HG03064 (cell line): Measurements from ENCODE around the gene NOS2.
"Not testable (repeated sequence)": the region's sequence is repeated elsewhere in the genome, so short reads cannot be mapped to it uniquely, and the experiment has no call there.

Experiments
- ATAC-seq: cut with Tn5 transposase; IDR thresholded peaks from one replicate; pipeline ENCODE4 v1.9.1; 2021; ENCODE audit warnings: low read depth; ENCODE audit not compliant: unreplicated experiment

Gene NOS2

DNA sequence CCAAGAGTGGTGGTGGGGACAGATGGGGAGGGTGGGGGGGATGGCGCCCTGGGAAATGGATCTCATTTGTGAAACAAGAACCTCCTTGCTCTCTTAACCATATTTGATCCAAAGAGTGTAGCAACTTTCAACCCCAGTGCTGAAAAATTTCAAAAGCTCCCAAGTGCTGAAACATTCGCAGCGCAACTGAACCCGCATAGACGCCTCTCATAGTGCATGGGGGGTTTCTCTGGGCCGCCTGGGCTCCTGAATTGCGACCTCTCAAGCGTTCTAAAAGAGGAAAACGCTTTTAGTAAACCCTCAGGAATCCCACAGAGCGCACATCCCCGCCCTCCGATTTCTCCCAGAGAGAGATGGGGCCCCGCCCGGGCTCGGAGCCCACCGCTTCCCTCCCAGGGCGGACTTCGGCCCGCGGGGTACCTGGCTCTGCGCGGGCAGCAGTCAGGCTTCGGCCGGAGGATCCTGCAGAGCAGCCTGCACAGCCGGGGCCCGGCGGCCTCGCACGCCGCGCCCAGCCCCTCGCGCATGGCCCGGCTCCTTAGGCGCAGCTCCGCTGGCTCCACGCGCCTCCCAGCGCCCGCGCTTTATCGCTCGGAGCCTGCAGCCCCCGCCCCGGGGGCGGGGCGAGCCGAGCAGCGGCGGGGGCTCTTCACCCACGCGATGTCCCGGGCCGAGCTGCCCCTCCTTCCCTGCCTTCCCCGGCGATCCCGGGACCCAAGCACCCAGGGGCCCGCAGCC is 7.0 kb downstream of the NOS2 start:
- ATAC-seq: no peak

DNA sequence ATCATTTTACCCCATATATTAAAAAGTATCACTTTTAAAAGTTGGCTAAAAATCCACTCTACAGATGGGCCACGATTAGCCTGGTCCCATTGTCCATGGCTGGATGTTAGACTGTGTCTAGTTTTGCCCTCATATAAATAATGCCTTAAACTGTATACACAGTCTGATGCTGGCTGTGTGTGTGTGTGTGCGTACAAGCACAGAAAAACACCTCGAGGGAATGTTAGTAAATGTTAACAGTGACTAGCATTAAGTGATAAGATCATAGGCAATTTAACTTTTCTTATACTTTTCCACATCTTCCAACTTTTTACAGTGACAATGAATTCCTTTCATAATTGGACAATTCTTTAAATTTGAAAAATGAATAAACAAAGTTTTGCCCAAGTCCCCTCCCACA is 8.2 kb downstream of the NOS2 start:
- ATAC-seq: no peak

DNA sequence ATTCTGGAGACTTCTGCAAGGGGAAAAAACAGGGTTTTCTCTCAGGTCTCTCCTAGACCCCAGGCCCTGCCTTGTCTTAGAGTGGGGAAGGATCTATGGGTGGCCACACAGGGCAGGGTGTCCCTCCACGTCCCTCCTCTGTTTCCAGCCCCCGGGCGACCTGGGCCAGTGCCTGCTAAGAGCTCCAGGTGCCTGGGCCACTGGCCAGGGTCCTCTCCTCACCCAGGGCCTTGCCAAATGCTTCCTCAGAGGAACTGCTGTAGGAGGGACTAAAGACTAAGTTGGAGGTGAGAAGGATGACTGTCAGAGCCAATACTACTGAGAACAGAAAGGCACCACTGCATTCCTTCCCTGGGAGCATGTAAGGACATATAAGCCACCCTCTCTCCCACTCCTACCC is 11.4 kb downstream of the NOS2 start:
- ATAC-seq: no peak

DNA sequence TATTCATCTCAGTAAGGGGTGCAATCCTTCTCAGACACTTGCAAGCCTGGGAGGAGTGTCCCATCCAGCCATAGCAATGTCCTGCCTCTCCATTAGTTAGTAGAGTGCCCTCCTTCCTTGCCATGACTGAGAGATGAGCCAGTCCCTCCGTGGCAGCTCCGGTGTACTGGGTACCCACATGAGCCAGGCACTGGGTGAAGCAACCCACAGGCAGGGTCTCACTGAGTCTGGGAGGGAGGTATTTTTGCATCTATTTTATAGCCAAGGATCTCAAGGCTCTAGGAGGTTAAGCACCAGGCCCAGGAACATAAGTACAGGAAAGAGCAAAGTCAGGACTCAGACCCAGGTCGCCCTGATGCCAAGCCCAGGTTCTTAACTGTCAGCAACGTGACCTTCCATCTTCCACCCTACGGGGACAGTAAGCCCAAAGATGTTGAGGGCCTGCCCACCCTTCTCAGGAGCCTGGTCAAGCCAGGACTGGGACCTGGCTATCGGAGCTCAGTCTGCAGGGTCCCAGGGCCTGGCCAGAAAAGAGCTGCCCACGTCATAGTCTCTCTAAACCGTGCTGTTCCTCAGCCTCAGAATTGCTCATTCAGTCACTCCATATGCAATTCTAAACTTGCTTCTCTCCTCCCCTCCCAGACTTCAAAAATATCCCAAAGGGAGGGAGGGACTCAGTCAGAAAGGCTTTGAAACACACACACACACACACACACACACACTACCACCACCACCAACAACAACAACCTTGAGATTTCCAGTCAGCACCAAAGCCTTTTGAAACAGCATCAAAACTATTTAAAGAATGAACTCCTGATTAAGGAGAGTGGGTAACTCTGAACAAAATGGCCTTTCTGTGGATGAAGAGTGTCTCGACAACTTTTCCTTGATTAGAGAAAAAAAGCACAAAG is 16.6 kb downstream of the NOS2 start:
- ATAC-seq: no peak

DNA sequence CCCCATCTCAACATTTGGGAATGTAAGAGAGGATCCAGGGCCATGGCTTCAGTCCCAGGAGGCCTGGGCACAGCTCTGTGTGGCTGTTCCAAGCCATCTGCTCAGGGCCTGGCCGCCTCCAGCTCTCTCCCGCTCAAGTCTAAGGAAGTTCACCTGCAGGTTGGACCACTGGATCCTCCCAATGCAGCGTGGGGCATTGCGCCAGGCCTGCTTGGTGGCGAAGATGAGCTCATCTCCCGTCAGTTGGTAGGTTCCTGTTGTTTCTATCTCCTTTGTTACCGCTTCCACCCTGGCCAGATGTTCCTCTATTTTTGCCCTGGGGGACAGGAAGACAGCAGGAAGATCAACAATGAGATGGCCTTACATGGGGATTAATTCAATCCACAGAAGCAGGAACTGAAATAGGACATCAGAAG is 17.5 kb downstream of the NOS2 start:
- no peak for ATAC-seq

DNA sequence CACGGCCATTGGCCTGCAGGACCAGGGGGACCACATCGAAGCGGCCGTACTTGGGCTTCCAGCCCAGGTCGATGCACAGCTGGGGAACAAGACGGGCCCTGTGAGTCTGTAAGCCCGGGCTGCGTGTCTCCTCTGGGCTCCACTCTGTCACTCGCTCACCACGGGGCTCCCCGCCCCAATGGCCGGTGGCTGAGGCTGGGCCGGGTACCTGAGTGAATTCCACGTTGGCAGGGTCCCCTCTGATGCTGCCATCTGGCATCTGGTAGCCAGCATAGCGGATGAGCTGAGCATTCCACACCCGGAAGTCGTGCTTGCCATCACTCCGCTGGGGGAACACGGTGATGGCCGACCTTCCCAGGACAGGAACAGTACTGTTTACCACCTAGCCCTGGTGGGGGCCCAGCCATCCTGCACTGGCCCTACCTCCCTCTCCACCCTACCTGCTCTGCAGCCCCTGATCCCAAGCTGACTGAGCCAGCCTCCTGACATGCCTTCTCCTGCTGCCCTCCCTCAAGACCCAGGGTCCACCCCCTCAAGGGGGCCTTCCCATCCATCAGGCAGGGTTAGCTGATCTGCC is 19.4 kb downstream of the NOS2 start:
- no peak for ATAC-seq

DNA sequence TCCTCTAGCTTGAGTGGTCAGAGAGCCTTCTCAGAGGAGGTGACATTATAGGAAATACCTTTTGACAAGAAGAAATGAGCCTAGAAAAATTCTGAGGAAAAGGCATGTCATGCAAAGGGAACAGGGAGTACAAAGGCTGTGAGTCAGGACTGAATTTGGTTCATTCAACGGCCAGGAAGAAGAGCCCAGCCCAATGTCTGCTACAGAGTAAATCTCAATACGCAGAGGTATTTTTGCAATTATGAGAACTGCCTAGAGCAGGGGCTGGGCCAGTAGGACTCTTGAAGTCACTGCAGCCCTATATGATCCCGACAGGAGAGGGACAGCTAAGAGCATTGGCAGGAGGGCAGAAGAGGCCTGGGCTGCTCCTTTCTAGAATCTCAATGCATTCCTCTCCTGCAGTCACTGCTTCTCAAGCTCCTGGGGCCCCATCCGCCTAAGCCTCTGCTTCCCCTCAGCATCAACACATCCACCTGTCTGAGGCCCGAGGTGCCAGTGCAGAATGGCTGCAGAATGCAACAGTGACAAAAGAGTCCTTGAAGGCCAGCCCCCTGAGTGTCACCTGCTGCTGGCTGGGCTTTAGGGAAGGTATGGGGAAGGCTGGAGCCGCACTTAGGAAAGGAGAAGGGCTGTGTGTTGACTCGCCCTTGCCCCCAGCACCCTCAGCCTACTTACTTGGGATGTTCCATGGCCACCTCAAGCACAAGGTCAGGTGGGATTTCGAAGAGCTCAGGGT is 20.1 kb downstream of the NOS2 start:
- ATAC-seq: no peak

DNA sequence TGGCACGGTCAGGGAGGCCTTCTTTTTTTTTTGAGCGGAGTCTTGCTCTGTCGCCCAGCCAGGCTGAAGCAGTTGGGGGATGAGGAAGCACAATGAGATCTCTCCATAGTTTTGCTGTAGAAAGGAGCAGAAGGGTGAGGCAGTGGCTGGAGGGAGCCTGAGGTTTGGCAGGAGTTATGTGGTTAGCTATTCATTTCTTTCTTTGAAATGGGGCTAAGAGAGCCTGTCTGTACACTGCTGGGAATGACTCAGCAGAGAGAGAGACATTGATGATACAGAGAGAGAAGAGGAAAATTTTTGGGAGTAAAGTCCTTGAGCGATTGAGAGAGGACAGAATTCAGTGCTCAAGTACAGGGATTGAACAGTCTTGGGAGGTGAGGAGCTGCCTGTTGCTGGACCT is 22.1 kb downstream of the NOS2 start:
- ATAC-seq: no peak

DNA sequence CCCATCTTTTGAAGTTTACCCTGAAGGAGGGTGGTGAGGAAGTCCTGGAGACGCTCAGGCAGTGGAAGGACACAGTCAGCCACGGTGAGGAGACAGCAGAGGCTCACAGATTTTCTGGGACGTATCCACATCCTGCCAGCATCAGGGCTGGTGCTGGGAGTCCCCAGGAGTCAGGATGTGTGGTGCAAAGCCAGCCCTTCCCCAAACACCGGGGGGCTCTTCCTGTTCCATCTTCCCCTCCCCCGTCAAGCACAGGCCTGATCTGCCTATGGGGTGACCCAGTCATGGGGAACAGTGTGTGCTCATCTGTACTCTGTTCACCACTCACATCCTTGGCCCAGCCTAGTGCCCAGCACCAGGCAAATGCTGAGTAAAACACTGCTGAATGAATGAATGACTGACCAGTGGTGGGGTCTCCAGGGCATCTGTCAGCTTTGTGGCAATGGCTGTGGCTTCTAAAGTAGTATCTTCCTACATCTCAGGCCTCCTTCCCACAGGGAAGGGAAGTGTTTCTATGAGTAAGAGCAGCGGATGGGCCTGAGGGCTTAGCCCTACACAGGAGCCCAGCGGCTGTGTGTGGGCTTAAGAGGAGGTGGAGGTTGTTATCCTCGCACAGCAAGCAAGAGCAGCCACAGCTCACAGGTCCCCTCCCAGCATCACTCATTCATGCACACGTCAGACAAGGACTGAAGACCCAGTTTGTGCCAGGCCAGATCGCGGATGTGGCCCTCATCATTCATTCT is 23.3 kb downstream of the NOS2 start:
- ATAC-seq: no peak

DNA sequence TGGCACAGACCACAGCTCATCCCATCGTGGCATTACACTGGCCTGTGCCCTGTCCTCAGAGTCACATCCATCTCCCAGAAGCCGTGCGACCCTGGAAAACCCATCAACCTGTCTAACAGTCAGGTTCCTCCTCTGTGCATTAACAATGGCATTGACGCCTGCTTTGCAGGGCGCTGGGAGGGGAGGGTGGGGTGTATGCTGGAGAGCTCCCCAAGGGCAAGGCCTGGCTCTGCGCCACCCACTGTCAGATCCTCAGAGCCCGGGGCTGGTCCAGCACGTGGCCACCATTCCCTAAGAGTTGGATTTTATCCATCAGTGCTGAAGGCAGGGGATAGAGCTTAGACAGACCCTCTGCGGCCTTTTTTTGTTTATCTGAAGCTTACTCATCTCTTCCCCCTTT is 28.7 kb downstream of the NOS2 start:
- no peak for ATAC-seq

DNA sequence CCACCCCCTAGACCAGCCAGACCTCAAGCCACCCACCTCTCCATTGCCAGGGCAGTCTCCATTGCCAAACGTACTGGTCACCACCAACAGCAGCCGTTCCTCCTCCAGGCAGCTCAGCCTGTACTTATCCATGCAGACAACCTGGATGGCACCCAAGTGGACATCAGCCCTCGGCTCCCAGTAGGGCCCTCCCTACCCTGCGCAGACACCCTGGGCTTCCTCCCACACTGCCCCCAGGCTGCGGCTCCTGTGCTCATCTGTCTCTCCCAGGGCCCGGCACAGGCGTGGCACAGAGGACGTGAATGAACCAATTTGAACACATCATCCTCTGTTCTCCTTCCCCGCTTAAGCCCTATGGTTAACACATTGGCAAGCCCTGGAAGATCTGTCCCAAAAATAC is 29.5 kb downstream of the NOS2 start:
- ATAC-seq: no peak

DNA sequence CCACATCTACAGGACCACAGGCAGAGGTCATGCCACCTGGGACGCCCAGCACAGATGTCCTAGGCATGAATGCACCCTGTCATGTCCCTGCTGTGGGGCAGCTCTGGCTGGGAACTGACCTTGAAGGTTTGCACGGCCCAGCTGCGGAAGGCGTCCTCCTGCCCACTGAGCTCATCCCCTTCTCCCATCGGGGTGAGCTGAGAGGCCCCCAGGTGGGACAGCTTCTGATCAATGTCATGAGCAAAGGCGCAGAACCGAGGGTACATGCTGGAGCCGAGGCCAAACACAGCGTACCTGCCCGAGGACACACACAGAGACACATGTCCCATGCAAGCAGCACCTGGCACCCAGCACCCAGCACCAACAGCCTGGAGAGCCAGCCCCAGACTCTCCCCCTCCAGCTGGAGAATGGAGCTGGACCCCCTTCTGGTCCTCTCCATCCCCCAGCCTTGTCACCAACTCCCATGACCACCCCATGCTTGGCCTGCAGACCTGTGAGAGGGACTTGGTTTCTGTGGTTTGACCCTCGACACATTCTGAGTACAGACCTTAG is 31.4 kb downstream of the NOS2 start:
- no peak for ATAC-seq

DNA sequence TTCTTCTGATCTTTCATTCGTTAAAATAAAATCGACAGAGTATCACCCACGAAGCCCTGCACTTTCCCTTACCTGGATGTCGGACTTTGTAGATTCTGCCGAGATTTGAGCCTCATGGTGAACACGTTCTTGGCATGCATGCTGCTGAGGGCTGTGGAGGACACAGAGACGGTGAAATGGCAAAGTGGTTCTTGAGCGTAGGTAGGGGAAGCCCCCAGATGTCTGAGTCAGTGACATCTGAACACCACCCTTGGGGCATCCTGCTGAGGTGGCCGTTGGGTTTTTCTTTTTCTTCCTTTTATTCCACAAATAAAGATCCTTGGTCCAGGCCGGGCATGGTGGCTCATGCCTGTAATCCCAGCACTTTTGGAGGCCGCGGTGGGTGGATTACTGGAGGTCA is 33.9 kb downstream of the NOS2 start:
- ATAC-seq: no peak

DNA sequence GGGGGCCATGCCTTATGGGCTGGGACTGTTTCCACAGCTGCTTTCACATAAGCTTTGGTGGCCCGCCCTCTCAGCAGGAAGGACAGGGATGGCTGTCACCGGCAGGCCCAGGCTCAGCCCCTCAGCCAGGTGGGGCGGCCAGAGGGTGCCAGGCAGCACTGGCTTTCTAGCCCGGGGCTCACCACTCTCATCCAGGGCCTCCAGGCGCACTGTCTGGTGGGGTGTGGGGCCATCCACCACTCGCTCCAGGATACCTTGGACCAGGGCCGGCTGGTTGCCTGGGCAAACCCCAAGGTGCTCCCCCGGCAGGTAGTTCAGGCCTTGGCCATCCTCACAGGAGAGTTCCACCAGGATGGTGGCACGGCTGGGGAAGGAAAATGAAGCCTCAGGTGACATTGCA is 35.0 kb downstream of the NOS2 start:
- ATAC-seq: no peak

DNA sequence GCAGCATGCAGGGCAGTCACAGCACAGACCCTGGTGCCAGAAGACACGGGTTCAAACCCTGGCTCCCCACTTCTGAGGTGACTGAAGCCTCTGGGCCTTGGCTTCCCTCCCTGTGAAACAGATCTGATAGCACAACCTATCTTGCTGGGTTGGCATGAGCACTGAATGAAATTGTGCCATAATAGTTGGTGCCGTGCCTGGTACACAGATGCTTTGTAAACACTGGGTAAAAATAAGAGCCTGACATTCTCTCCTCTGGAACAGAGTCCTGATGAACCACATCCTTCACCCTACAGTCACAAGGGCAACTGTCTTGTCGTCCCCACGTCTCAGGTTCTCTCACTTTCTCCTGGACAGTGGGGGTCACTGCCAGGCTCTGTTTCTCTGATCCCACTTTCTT is 35.7 kb downstream of the NOS2 start:
- ATAC-seq: no peak

DNA sequence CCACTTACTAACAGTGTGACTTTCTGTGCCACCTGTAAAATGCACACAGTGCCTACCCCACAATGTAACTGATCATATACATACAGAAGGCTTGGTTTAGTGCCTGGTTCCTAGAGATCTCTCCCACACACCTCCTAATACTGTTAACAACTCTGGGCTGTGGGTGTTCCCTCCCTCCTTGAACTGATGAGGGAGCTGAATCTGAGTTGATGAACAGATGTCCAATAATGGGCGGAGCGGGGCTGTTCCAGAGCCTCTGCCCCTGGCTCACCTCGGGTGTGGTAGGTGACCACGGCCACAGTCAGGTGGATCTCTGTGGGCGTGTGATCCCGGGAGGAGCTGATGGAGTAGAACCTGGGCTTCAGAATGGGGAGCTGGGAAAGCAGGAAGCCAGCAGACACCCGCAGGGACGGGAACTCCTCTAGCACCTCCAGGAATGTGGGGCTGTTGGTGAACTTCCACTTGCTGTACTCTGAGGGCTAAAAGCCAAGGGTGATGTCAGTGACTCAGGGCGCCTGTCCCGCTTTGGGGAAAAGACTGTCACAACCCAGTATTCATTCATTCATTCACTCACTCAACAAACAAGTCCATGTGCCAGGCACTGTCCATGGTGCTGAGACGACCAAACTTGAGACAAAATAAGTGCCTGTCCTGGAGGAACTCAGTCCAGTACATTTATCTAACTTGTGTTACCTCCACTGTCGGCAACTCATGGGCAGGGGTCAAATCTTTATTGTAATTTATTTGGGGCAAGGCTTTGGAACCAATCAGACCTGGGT is 37.6 kb downstream of the NOS2 start:
- ATAC-seq: no peak

DNA sequence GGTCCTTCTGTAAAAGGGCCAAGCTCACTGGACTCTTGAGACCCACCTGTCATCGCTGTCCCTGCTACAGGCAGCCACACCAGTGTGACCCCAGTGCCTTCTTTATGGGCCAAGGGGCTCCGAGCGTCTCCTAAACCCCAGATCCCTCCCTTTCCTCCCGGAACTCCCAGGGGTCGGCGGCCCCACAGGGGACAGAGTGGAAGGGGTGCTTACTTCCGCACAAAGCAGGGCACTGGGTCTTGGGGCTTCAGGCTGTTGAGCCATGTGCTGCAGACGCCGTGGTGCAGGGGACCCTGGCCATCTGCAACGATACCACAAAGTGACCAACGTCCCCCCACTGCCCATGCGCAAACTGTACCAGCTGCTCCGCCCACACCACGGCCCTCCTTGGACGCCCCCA is 39.4 kb downstream of the NOS2 start:
- not testable (repeated sequence) for ATAC-seq

DNA sequence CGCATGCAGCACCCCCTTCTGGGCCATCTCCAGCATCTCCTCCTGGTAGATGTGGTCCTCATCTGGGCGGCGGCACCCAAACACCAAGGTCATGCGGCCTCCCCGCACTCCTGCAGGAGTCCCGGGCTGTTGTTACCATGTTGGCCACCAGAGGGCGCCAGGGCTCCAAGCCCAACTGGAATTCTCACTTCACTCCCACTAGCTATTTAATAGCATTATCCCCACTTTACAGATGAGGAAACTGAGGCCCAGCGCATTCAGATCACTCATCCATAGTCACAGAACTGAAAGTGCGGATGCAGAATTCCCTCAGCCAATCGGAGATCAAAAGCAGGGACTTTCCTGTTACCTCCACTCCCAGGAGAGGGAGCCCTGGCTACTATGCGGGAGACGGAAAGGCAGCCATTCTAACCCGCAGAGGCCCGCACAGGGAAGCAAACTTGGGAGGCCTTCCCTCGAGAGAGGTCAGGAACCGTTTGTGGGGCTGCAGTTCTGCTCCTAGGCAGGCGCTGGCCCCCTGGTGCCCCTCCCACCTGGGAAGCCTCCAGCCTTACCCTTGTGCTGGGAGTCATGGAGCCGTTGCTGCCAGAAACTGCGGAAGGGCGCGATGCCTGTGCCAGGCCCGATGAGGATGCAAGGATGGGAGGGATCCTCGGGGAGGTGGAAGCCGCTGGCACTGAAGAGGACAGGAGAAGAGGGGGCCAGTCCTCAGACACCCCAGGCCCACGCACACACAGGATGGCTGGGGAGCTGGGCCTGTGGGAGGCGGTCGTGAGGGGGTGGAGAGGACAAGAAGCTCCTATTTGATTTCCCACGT is 40.1 kb downstream of the NOS2 start:
- ATAC-seq: no peak
